ENCODE results near the gene IFI6.
"Not testable (repeated sequence)": the region's sequence is repeated elsewhere in the genome, so short reads cannot be mapped to it uniquely, and the experiment has no call there.

Gene IFI6

GRCh38 chr1:27671964-27672749 lies at the start of gene IFI6:
Gene IFI6, minus strand, starts transcription at chr1:27672192. Its CDS starts 2,878 bp downstream, at chr1:27669314.
- peak; percentile 60 for DNase-seq

- DNase-seq = no peak
Observed at GRCh38 chr1:27719286-27720251, 47.6 kb upstream of the IFI6 start.

GRCh38 chr1:27716262-27716895 lies 44.4 kb upstream of the IFI6 start:
- DNase-seq = no peak

- no peak for DNase-seq
Observed at GRCh38 chr1:27713869-27714513, 42.0 kb upstream of the IFI6 start.

- DNase-seq = no peak
Observed at GRCh38 chr1:27713139-27713725, 41.2 kb upstream of the IFI6 start.

GRCh38 chr1:27710574-27710973 lies 38.6 kb upstream of the IFI6 start:
- DNase-seq = no peak

- no peak for DNase-seq
Observed at GRCh38 chr1:27705545-27705944, 33.6 kb upstream of the IFI6 start.

- DNase-seq = no peak
Observed at GRCh38 chr1:27704958-27705357, 33.0 kb upstream of the IFI6 start.

- not testable (repeated sequence) for DNase-seq
Observed at GRCh38 chr1:27696835-27697234, 24.8 kb upstream of the IFI6 start.

- DNase-seq = no peak
Observed at GRCh38 chr1:27690183-27690582, 18.2 kb upstream of the IFI6 start.

- no peak for DNase-seq
Observed at GRCh38 chr1:27689423-27690173, 17.6 kb upstream of the IFI6 start.

GRCh38 chr1:27687906-27688305 lies 15.9 kb upstream of the IFI6 start:
- DNase-seq = no peak

GRCh38 chr1:27686223-27686990 lies 14.4 kb upstream of the IFI6 start:
- no peak for DNase-seq

- DNase-seq = no peak
Observed at GRCh38 chr1:27684176-27684575, 12.2 kb upstream of the IFI6 start.

- DNase-seq = no peak
Observed at GRCh38 chr1:27682351-27682944, 10.5 kb upstream of the IFI6 start.

- not testable (repeated sequence) for DNase-seq
Observed at GRCh38 chr1:27681580-27681979, 9.6 kb upstream of the IFI6 start.

GRCh38 chr1:27680225-27680791 lies 8.3 kb upstream of the IFI6 start:
- DNase-seq = not testable (repeated sequence)

- no peak for DNase-seq
Observed at GRCh38 chr1:27678747-27679146, 6.8 kb upstream of the IFI6 start.

GRCh38 chr1:27676410-27676809 lies 4.4 kb upstream of the IFI6 start:
- DNase-seq = no peak

GRCh38 chr1:27672750-27673112 lies 739 bp upstream of the IFI6 start:
- DNase-seq = no peak
